Hindlimb muscle (tissue), 1 donor: ENCODE data around the gene DEAF1. TPM values are rescaled to one million over a fixed set of nuclear protein-coding genes. Genes with fewer than 3 reads are reported as not detected.
"Not testable (repeated sequence)": the region's sequence is repeated elsewhere in the genome, so short reads cannot be mapped to it uniquely, and the experiment has no call there.

Experiments used
- DNase-seq: peaks from one replicate; pipeline ENCODE4 v3.0.0-alpha.2; 2013
- polyA plus RNA-seq: library from polyadenylated mRNA; unstranded; fragments of 120-200 nt; gene quantifications from one replicate; pipeline ENCODE4 v1.2.1, GENCODE V29; 2013; ENCODE audit not compliant: insufficient read length

The DEAF1 gene
- polyA plus RNA-seq, 1 donor = 36.5 TPM

DNA sequence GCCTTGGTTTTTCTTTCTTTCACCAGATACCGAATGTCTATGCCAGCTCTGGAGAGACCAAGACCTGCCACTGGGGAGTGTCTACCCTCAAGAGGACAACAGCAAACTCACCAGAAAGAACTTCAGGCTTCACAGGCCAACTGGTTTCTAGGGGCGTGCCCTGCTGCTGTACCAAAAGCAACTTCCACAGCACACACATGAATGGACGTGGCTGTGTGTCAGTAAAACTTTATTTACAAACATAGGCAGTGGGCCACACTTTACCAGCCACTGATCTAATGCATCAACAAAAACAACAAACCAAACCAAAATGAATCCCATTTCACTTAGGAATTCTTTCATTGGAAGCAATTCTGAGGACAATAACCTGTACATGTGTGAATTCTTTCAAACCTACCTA, 16.7 kb downstream of the DEAF1 start:
- DNase-seq = no peak

DNA sequence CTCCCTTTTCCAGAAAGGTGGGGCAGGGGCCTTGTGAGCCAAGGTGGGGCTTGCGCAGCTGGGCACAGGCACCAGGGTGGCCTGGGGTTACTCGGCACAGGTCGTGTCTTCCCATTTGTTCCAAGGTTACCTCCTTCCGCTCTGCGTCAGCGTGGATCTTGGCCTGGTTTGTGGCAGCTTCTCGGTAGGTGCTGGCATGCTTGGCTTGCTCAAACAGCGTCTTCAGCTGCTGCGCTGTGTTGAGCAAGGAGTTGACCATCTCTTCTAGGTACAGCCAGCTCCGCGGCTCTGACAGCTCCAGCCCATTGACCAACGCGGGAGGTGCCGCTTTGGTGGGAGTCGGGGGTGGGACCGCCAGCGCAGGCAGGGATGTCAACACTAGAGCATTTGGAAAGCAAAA, 20.6 kb downstream of the DEAF1 start:
- DNase-seq = no peak

DNA sequence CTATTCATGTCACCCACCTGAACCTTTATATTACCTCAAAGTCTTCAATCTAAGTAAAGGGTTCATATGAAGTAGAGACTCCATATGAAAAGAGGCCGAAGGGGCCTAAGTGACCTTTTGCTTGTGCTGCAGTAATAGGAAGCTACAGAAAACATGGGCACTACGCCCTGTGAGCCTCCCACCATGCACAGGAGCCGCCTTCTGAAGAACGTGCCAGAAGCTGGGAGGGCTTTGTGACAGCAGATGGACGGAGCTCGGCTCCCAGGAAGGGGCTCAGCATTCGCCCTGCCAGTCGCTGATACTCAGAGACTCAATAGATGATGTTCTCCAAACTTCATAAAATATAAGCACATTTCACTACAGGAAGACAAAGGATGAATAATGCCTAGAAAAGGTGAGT, 21.2 kb downstream of the DEAF1 start:
- no peak for DNase-seq

DNA sequence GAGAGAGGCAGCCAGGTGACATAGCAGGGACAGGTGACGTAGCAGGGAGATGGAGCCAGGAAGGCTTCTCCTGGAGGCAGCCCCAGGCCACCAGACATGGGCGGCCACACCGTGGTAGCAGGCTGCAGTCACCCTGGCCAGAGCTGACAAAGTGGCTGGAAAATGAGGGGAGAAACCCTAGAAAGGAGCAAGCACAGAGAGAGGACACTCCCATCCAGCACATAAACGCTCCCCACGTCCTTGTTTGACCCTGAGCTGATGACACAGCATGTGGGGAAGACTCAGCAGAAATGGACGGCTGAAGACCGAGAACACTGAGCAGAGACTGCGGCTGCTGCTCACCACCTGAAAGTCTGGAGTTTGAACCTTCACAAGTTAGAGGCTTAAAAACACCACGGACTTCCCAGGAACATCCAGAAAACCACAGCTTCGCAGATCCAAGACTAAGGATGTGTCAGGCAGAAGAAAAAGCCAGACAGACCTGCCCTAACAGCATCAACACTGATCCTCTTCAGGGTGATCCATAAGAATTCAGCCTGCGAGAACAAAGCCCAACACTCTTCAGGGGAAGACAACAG, 29.2 kb downstream of the DEAF1 start:
- no peak for DNase-seq

DNA sequence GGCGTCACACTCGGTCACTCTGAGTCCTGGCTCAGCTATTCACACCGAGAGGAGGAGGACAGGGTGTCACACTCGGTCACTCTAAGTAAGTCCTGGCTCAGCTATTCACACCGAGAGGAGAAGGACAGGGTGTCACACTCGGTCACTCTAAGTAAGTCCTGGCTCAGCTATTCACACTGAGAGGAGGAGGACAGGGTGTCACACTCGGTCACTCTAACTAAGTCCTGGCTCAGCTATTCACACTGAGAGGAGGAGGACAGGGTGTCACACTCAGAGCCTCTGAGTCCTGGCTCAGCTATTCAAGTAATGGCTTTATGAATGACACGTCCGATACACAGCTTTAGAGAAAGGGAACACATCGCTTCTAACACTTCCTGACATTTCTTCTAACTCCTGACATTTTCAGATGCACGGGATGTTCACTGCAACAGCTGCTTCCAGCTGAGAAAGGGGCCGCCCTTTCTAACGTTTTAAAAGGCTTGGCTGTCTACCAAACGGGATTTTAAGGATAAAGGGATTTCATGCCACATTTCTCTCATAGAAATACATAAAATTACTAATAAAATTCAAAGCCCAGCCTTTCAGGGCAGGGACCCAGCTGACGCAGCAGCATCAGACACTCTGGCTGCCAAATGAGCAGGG, 29.8 kb downstream of the DEAF1 start:
- peak; percentile 34 for DNase-seq

DNA sequence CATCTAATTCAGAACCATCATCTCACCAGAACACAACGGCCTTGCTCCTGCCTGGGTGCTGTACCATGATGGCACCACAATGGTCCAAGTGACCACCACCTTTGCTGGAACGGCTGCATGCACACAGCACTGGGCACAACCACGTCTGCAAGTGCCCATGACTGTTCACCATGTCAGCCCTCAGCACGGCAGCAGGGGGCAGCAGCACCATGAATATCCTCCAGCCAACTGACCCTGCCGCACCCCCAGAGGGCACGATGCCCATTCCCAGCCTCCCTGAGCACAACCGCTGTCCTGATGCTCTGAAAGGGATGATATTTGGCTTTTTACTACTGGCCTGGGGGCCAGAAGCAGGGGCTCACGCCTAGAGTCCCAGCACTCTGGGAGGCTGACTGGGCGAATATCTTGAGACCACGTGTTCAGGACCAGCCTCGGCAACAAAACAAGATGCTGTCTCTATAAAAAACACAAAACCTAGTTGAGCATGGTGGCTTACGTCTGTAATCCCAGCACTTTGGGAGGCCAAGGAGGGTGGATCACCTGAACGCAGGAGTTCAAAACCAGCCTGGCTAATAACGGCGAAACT, 32.2 kb downstream of the DEAF1 start:
- DNase-seq = no peak

DNA sequence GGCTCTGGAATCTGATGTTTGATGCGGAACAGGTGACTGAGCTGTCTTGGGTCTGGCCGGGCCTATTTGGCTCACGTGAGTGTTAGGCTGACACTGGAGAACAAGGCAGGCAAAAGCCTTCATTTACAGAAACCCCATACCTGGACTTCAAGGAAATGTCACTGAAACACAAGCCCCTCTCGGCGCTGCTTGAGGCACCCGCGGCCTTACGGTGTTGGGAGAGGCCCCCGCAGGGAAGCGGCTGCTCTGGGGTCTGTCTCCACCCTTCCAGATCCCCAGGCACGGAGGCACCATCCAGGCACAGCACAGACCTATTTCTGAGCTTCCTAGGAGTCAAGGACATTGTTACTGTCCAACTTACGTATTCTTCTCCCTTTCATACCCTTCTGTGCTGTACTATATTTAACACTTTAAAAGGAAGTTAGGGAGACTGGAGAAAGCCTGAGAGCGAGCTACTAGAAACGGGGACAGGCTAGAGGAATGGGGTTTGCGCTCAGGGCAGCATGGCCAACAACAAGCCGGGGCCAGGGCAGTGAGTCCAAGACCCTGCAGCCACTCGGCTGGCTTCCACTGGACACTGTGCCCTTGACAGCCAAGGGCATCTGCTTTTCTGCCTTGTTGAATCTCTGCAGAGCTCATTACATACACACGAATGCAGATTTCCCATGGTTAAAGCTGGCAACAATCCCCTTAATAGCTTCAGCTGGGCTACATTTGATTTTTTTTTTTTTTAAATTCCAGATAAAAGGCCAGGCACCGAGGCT, 34.2 kb downstream of the DEAF1 start:
- no peak for DNase-seq

DNA sequence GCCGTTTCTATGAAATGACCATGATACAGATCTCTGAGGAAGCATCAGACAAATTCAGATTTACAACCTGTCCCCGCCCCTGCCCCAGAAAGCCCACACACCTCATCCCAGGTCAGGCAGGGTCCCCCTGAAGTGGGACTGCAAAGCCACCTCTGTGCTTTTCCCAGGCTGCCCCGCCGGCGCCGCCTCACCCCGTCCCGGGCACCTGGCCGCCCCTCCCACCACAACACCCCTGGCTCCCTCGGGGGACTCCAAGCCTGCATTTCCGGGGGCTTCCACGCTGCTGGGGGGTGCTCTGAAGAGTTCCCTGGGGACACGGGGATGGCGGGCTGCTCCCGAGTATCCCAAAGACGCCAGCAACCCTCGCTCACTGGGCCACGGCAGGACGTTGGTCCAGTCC, 34.7 kb downstream of the DEAF1 start:
- no peak for DNase-seq

DNA sequence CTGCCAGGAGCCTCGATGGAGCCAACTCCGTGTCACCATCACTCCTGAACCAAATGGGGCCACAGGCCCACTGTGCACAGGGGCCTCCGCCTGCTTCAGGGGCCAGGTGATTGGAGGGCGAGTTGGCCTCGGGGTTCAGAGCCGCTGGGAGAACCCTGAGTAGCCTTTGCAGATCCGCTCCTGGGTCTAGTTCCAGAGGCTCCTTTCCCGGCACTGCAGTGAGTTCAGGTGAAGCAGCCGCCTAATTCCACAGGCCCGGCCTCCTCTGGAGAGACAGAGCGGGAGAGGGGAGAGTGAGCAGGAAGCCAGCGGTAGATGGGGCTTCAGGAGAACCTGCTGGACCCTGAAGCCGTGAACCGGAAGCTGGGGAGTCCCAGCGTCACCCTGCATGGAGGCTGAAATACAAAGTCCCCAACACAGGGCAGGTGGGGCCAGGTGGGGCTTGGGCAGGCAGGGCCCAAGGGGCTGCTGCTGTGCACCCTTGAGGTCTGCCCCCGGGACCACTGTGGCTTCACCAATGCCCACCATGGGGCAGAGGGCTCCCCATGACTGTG, 35.4 kb downstream of the DEAF1 start:
- DNase-seq = no peak

DNA sequence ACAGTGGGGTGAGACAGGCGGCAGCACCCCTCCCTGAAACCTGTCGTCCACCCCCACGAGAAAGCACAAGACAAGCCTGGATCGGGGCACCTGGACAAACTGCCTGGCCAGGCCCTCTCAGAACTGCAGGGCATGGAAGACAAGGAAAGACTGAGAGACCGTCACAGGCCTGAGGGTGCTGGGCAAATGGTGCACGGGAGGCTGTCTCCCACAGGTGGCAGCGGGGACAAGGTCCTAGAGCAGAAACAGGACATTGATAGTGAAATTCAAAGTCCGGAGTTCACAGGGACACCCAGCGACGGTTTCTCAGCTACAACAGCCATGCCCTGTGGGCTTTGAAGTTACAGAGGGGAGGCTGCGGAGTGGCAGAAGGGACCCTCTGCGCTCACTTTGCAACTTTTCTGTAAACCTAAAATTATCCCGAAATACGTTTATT, 37.3 kb downstream of the DEAF1 start:
- no peak for DNase-seq

DNA sequence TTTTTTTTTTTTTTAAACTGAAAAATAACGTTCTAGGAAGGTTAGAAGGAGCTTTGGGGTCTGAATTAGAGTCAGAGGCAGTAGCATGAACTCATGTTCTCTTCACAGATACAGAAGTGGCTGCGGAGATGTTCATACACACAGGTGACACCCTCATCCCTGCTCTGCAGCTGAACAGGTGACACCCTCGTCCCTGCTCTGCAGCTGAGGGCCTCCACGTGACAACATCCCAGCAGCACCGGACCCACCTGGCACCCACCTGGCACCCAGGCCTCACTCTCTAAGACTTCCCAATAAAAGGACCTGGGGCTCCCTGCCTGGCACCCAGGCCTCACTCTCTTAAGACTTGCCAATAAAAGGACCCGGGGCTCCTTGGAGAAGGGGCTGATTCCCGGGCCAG, 38.2 kb downstream of the DEAF1 start:
- DNase-seq = no peak

DNA sequence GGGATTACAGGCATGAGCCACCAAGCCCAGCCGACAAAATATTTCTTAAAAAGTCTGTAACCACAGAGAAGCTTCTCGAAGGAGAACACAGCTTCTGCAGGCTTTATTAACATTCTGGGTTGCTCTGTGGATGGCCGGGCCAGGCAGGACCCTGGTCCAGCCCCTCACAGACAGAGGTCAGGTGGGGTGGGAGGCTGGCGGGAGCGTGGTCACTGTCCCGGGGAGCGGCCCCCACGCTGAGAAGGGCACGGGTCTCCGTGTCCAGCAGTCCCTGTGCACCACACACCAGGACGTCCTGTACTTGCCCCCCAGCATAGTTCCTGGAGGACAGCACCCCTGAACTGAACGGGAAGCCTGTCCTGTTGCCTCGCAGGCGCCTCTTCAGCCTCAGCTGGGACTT, 38.6 kb downstream of the DEAF1 start:
- DNase-seq = no peak

DNA sequence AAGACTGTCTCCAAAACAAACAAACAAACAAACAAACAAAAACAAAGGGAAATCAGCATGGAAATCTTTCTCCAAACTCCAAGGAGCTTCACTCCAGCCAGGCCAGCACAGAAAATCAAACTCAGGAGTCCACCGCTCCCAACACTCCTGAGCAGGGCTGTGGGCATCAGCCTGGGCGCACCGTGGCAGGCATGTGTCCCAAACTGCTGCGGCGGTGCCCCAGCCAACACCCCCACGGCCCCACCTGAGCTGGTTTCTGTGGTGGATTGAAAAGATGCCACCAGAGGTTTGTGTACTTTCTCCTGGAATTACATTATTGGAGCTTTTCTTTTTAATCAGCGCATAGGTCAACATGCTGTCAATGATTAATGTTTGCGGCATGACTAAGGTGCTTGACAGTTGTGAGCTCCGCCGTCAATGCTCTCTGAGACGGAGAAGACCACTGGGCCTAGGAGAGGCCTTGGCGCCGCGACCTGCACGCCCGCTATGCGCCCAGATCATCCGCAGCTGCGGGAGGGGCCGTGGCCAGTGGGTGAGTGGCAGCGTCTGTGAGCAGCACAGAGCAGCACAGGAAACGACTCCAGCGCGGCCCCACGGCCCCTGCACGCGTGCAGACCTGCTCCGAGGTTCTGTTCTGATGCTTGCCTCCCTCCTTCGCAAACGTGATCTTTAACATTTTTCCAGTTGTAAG, 39.8 kb downstream of the DEAF1 start:
- DNase-seq = no peak

DNA sequence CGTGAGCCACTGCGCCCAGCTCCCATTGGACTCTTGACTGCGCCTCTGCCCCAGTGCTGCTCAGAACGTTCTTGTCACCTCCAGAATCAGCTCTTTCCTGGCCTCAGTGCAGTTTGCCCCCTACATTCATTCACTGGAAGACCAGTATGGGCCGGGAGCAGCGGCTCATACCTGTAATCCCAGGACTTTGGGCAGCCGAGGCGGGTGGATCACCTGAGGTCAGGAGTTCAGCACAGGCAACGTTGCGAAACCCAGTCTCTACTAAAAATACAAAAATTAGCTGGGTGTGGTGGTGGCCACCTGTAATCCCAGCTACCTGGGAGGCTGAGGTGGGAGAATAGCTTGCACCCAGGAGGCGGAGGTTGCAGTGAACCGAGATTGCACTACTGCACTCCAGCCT, 40.6 kb downstream of the DEAF1 start:
- not testable (repeated sequence) for DNase-seq

DNA sequence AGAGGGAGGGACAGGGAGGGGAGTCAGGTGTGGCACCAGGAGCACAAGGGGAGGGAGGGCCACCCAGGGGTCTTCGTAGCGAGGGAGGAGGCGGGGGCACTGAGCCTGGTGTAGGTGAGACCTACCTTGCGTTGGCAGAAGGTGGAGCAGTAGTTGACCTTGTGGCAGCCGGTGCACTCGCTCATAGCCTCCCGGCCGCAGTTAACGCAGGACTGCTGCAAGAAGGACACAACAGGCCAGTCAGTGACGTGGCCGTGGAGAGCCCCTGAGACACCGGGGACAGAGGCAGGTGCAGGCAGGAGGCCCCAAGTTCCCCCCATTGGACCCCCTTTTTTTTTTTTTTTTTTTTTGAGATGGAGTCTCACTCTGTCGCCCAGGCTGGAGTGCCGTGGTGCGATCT, 41.2 kb downstream of the DEAF1 start:
- DNase-seq = no peak

DNA sequence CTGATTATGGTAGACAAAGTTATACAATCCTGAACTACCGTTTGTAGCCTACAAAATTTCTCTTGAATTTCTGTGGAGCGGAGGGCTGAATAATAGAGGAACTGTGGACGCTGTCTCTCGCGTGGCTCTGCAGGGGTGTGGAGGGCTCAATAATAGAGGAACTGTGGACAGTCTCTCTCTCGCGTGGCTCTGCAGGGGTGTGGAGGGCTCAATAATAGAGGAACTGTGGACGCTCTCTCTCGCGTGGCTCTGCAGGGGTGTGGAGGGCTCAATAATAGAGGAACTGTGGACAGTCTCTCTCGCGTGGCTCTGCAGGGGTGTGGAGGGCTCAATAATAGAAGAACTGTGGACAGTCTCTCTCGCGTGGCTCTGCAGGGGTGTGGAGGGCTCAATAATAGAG, 41.9 kb downstream of the DEAF1 start:
- DNase-seq = not testable (repeated sequence)

DNA sequence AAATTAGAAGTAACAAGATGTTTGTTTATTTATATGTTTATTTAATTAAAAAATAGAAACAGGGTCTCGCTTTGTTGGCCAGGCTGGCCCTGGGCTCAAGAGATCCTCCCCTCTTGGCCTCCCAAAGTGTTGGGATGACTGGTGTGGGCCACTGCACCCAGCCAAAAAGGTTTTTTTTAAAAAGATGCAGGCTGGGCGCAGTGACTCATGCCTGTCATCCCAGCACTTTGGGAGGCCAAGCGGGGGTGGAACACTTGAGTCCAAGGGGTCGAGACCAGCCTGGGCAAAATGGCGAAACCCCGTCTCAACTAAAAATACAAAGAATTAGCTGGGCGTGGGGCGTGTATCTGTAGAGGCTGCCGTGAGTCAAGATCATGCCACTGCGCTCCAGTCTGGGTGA, 44.5 kb downstream of the DEAF1 start:
- no peak for DNase-seq

DNA sequence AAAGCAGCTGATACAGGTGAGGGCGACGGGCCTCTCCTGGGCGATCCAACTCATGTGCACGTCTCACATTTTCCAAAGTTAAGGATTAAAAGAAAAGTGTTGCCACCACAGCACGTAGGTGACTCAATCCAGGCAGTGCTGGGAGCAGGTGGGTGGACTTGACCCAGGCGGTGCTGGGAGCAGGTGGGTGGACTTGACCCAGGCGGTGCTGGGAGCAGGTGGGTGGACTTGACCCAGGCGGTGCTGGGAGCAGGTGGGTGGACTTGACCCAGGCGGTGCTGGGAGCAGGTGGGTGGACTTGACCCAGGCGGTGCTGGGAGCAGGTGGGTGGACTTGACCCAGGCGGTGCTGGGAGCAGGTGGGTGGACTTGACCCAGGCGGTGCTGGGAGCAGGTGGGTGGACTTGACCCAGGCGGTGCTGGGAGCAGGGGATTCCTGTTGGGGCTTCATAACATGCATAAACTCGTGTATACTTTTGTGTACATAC, 47.3 kb downstream of the DEAF1 start:
- not testable (repeated sequence) for DNase-seq

DNA sequence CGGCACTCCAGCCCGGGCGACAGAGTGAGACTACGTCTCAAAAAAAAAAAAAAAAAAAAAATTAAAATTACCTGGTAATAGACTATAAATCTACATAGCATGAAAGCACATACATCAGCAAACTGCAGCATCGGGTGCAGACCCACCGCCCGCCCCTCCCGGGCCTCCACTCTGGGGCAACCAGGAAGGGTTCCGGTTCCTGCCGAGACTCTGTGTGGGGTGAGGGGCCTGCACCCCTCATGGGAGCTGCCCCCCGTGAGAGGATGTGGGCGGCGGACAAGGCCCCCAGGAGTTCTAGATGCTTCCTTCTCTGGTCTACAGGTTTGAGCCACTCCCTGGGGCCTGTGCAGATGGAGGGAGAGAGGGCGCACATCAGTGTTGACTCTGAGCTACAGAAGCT, 48.8 kb downstream of the DEAF1 start:
- DNase-seq = no peak

DNA sequence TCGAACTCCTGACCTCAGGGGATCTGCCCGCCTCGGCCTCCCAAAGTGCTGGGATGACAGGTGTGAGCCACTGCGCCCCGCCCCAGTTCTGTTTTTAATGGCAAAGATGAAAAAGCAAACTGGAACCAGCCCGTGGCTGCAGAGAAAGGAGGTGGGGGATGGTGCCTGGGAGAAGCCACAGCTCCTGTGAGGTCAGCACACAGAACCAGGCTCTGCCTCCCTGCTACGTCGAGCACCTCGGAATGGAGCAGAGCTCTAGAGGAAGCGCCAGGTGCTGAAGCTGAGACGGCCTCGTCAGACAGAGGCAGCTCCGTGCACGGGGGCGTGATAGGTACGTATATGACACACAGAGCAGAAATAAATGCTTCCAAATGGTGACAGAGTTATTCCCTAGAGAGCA, 49.5 kb downstream of the DEAF1 start:
- no peak for DNase-seq

DNA sequence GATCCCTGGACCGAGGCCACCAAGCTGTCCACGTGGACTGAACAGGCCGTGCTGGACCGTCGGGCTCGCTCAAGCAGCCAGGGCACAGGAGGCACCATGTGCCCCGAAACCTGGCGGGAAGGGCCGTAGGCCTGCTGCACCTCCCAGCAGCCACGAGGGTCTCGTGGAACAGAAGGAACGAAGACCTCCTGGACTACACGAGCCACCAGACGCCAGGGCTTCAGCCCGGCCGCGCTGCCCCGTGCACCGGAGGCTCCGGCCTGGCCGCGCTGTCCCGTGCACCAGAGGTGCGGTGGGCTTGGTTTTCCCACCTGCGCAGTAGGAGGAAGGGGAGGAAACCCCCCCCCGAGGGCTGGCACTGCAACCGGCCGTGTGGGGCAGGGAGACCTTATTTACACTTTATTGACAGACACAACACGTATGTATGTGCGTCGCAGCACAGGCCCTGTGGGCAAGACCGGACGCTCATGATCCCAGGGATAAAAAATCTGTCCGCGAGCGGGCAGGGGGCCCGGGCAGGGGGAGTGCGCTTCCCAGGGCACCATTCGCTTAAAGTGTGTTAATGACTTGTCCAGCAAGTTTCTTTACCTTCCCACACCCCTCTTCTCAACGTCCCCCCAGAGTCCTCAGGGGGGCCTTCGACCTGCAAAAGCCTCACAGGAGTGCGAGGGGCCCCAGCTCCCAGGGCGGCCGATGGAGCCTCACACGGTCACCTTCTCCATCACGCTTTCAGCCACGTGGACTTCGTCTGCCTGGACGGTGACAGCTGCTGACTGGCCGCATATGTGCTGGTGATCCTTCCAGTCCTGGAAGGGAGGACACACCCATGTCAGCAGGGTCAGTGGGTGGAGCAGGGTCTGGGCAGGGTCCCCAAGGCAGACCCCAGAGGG, 50.9 kb downstream of the DEAF1 start:
- DNase-seq = no peak

DNA sequence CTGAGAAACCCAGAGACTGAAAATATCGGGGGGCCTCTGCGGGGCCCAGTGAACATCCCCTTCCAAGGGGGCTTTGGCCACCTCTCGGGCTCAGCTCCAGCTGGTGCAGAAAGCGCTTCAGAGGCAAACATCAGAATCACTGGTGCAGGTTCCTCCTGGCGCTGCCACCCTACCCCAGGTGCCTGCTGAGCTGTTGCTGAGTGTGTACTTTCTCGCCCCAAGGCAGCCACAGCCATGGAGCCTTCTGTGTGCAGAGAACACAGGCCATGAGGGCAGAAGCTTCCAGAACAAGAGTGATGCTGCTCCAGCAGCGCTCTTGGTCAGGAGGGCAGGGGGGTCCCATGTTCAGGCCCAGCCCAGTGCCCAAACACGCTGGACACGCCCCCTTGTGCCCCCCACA, 51.7 kb downstream of the DEAF1 start:
- DNase-seq = no peak
